ENCODE measurements around the gene TOR1A. TPM values are rescaled to one million over a fixed set of nuclear protein-coding genes. Genes with fewer than 3 reads are reported as not detected.
A peak's percentile ranks its signal among the peaks of the same experiment; 100 is the strongest.

TOR1A gene
- total RNA-seq, 5 donors from 2014 or later (not counting 1 experiment from before 2014, with no cell fraction given), result 16.6 to 39.3 (median 34.1) TPM

GRCh38 chr9:129781981-129782380 lies 42.0 kb downstream of the TOR1A start:
- no peaks in the 10 kb centered on the region for H3K9me3 ChIP-seq
- Mint-ChIP-seq H3K36me3 (no peaks in the 10 kb centered on the region), H3K4me3 (no peak overlapping the region), H3K9me3 (no peaks in the 10 kb centered on the region), H3K27me3 (peaks cover 3 to 15% of the 10 kb centered on the region in 2 donors), H3K27ac (no peak overlapping the region), H3K4me1 (peaks cover 8 to 10% (median 10%) of the 10 kb centered on the region in 3 donors)
- peaks cover 0 to 22% of the 10 kb centered on the region in 2 experiments for H3K27me3 ChIP-seq (replicated peaks in 1 of 2; ENCODE audit: control insufficient read depth in 2 of 2, extremely low read depth in 1 of 2, insufficient read depth in 2 of 2, low read length in 1 of 2)
- WGBS (ENCODE audit: insufficient coverage), result 60% methylated on average over 1 of the region's 5 CpGs
- H3K4me3 ChIP-seq (ENCODE audit: control insufficient read depth in 1 of 2, extremely low read depth in 1 of 2, low read length in 1 of 2), result no peak overlapping the region
- ChIA-PET CTCF (interaction anchor here (0.7 to 1.5 kb wide), 4 partner anchors 15 to 129 kb away, joined by 3 to 10 read pairs (median 6); no protein-coding TSS in a partner anchor), POLR2A (interaction anchor here (0.5 to 0.7 kb wide), 2 partner anchors 570 to 643 kb away, joined by 3 to 7 read pairs; no protein-coding TSS in a partner anchor)
- no peak for DNase-seq
- no peak for ATAC-seq (replicated peaks in 1 of 4)
- H3K4me1 ChIP-seq (ENCODE audit: control insufficient read depth in 1 of 2, extremely low read depth in 1 of 2, insufficient read depth in 2 of 2, low read length in 2 of 2), result peaks cover 0 to 12% of the 10 kb centered on the region in 2 experiments
- no peaks in the 10 kb centered on the region for H3K36me3 ChIP-seq (ENCODE audit: control insufficient read depth in 2 of 2, extremely low read depth in 1 of 2, insufficient read depth in 1 of 2, low read length in 1 of 2)
- no peak overlapping the region for H3K27ac ChIP-seq (ENCODE audit: low read length)

DNA sequence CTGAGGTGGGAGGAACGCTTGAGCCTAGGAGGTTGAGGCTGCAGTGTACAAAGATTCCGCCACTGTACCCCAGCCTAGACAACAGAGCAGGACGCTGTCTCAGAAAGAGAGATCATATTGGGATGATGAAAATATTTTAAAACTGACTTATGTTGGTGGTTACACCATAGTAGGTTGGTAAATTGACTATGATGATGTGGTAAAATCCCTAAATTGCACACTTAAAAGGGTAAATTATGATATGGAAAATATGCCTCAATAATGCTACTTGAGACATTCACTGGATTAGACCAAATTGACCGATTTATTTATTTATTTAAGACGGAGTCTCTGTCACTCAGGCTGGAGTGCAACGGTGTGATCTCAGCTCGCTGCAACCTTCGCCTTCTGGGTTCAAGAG lies 42.8 kb downstream of the TOR1A start:
- Mint-ChIP-seq H3K4me1 (peaks cover 10 to 12% (median 10%) of the 10 kb centered on the region in 3 donors), H3K27me3 (peaks cover 0 to 16% of the 10 kb centered on the region in 2 donors), H3K4me3 (no peak overlapping the region), H3K27ac (no peak overlapping the region), H3K36me3 (no peaks in the 10 kb centered on the region), H3K9me3 (no peaks in the 10 kb centered on the region)
- ChIA-PET POLR2A (interaction anchor here in 1 of 2 donors (0.5 kb wide), 1 partner anchor 642 kb away, joined by 3 read pairs; no protein-coding TSS in a partner anchor), CTCF (interaction anchor here (1.3 kb wide), 2 partner anchors 14 to 44 kb away, joined by 6 read pairs; no protein-coding TSS in a partner anchor)
- DNase-seq, result no peak
- no peak for ATAC-seq (replicated peaks in 1 of 4)
- Histone ChIP-seq H3K27me3 (replicated peaks in 1 of 2; ENCODE audit: control insufficient read depth in 2 of 2, extremely low read depth in 1 of 2, insufficient read depth in 2 of 2, low read length in 1 of 2) (peaks cover 0 to 25% of the 10 kb centered on the region in 2 experiments), H3K27ac (ENCODE audit: low read length) (no peak overlapping the region), H3K4me3 (ENCODE audit: control insufficient read depth in 1 of 2, extremely low read depth in 1 of 2, low read length in 1 of 2) (no peak overlapping the region), H3K36me3 (ENCODE audit: control insufficient read depth in 2 of 2, extremely low read depth in 1 of 2, insufficient read depth in 1 of 2, low read length in 1 of 2) (no peaks in the 10 kb centered on the region), H3K9me3 (no peaks in the 10 kb centered on the region), H3K4me1 (ENCODE audit: control insufficient read depth in 1 of 2, extremely low read depth in 1 of 2, insufficient read depth in 2 of 2, low read length in 2 of 2) (peaks cover 0 to 16% of the 10 kb centered on the region in 2 experiments)
- 78% methylated on average over 6 of the region's 8 CpGs for WGBS (ENCODE audit: insufficient coverage)

DNA sequence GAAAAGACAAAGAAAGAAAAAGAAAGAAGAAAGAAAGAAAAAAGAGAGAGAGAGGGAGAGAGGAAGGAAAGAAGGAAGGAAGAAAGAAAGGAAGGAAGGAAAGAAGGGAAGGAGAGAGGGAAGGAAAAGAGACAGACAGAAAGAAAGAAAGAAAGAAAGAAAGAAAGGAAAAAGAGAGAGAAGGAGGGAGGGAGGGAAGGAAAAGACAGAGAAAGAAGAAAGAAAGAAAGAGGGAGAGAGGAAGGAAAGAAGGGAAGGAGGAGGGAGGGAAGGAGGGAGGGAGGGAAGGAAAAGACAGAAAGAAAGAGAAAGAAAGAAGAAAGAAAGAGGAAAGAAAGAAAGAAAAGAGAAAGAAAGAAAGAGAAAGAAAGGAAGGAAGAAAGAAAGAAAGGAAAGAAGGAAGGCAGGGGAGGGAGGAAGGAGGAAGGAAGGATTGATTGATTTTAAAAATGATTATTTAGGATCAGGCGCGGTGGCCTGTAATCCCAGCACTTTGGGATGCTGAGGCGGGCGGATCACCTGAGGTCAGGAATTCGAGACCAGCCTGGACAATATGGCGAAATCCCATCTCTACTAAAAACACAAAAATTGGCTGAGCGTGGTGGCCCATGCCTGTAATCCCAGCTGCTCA lies 44.3 kb downstream of the TOR1A start:
- CTCF ChIA-PET, result no interaction called here
- H3K4me1 ChIP-seq (ENCODE audit: control insufficient read depth in 1 of 2, extremely low read depth in 1 of 2, insufficient read depth in 2 of 2, low read length in 2 of 2), result peaks cover 0 to 16% of the 10 kb centered on the region in 2 experiments
- no peak overlapping the region for H3K4me3 ChIP-seq (ENCODE audit: control insufficient read depth in 1 of 2, extremely low read depth in 1 of 2, low read length in 1 of 2)
- no peaks in the 10 kb centered on the region for H3K36me3 Mint-ChIP-seq
- no peak overlapping the region for H3K27ac ChIP-seq (ENCODE audit: low read length)
- ATAC-seq (replicated peaks in 1 of 4) (no peak), DNase-seq (no peak)
- no peak overlapping the region for H3K27ac Mint-ChIP-seq
- peaks cover 0 to 16% of the 10 kb centered on the region in 2 donors for H3K27me3 Mint-ChIP-seq
- H3K4me3 Mint-ChIP-seq, result no peak overlapping the region
- WGBS (ENCODE audit: insufficient coverage), result no CpG with 5 or more reads among the region's 7 CpGs
- H3K27me3 ChIP-seq (replicated peaks in 1 of 2; ENCODE audit: control insufficient read depth in 2 of 2, extremely low read depth in 1 of 2, insufficient read depth in 2 of 2, low read length in 1 of 2), result peaks cover 0 to 32% of the 10 kb centered on the region in 2 experiments
- no peaks in the 10 kb centered on the region for H3K9me3 ChIP-seq
- POLR2A ChIA-PET, result interaction anchor here in 1 of 2 donors (0.6 kb wide), 1 partner anchor 58 kb away, joined by 3 read pairs; no protein-coding TSS in a partner anchor
- H3K9me3 Mint-ChIP-seq, result no peaks in the 10 kb centered on the region
- peaks cover 10 to 12% (median 10%) of the 10 kb centered on the region in 3 donors for H3K4me1 Mint-ChIP-seq
- H3K36me3 ChIP-seq (ENCODE audit: control insufficient read depth in 2 of 2, extremely low read depth in 1 of 2, insufficient read depth in 1 of 2, low read length in 1 of 2), result no peaks in the 10 kb centered on the region

DNA sequence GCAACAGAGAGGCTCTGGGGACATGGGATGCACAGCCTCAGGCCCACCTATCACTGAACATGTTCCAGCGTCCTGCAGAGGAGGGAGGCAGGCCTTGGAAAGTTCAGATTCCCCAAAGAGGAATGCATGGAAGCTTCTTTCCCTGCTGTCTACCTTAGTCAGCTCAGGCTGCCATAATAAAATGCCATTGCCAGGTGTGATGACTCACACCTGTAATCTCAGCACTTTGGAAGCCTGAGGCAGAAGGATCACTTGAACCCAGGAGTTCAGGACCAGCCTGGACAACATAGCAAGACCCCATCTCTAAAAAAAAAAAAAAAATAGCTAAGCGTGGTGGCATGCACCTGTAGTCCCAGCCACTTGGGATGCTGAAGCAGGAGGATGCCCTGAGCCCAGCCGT lies 45.5 kb downstream of the TOR1A start:
- no peak overlapping the region for H3K4me3 Mint-ChIP-seq
- POLR2A ChIA-PET, result interaction anchor here in 1 of 2 donors (0.5 kb wide), 1 partner anchor 298 kb away, joined by 7 read pairs; no protein-coding TSS in a partner anchor
- CTCF ChIA-PET, result no interaction called here
- H3K4me1 ChIP-seq (ENCODE audit: control insufficient read depth in 1 of 2, extremely low read depth in 1 of 2, insufficient read depth in 2 of 2, low read length in 2 of 2), result peaks cover 0 to 13% of the 10 kb centered on the region in 2 experiments
- no peak overlapping the region for H3K4me3 ChIP-seq (ENCODE audit: control insufficient read depth in 1 of 2, extremely low read depth in 1 of 2, low read length in 1 of 2)
- H3K9me3 ChIP-seq, result no peaks in the 10 kb centered on the region
- no peak overlapping the region for H3K27ac Mint-ChIP-seq
- no peaks in the 10 kb centered on the region for H3K36me3 Mint-ChIP-seq
- 60% methylated on average over 1 of the region's 3 CpGs for WGBS (ENCODE audit: insufficient coverage)
- peaks cover 6 to 11% (median 10%) of the 10 kb centered on the region in 3 donors for H3K4me1 Mint-ChIP-seq
- H3K36me3 ChIP-seq (ENCODE audit: control insufficient read depth in 2 of 2, extremely low read depth in 1 of 2, insufficient read depth in 1 of 2, low read length in 1 of 2), result no peaks in the 10 kb centered on the region
- no peak for ATAC-seq (replicated peaks in 1 of 4)
- peaks cover 0 to 41% of the 10 kb centered on the region in 2 experiments for H3K27me3 ChIP-seq (replicated peaks in 1 of 2; ENCODE audit: control insufficient read depth in 2 of 2, extremely low read depth in 1 of 2, insufficient read depth in 2 of 2, low read length in 1 of 2)
- no peak overlapping the region for H3K27ac ChIP-seq (ENCODE audit: low read length)
- no peak for DNase-seq
- peaks cover 2 to 16% of the 10 kb centered on the region in 2 donors for H3K27me3 Mint-ChIP-seq
- H3K9me3 Mint-ChIP-seq, result no peaks in the 10 kb centered on the region

DNA sequence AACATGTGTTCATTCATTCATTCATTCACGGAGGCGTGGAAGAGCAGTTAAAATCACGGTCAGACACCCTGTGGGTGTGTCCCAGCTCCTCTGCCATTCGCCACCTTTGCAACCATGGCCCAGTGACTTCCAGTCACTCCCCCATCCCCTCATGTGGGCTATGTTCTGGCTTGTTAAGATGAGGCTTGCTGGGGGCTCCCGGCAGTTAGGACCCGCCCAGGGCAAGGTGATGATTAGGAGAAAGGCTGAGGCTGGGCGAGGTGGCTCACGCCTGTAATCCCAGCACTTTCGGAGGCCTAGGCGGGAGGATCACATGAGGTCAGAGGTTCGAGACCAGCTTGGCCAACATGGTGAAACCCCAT lies 46.2 kb downstream of the TOR1A start:
- Mint-ChIP-seq H3K4me3 (no peak overlapping the region), H3K9me3 (no peaks in the 10 kb centered on the region), H3K27me3 (peaks cover 2 to 16% of the 10 kb centered on the region in 2 donors), H3K4me1 (peaks cover 6 to 11% (median 10%) of the 10 kb centered on the region in 3 donors), H3K36me3 (no peaks in the 10 kb centered on the region), H3K27ac (no peak overlapping the region)
- Histone ChIP-seq H3K36me3 (ENCODE audit: control insufficient read depth in 2 of 2, extremely low read depth in 1 of 2, insufficient read depth in 1 of 2, low read length in 1 of 2) (no peaks in the 10 kb centered on the region), H3K4me3 (ENCODE audit: control insufficient read depth in 1 of 2, extremely low read depth in 1 of 2, low read length in 1 of 2) (no peak overlapping the region), H3K9me3 (no peaks in the 10 kb centered on the region), H3K27ac (ENCODE audit: low read length) (no peak overlapping the region), H3K4me1 (ENCODE audit: control insufficient read depth in 1 of 2, extremely low read depth in 1 of 2, insufficient read depth in 2 of 2, low read length in 2 of 2) (peaks cover 0 to 13% of the 10 kb centered on the region in 2 experiments), H3K27me3 (replicated peaks in 1 of 2; ENCODE audit: control insufficient read depth in 2 of 2, extremely low read depth in 1 of 2, insufficient read depth in 2 of 2, low read length in 1 of 2) (peaks cover 0 to 41% of the 10 kb centered on the region in 2 experiments)
- peak in 2 of 35 experiments; percentile 8 to 14 for DNase-seq
- peak in 2 of 4 experiments; percentile 22 to 38 for ATAC-seq (replicated peaks in 1 of 4)
- CTCF ChIA-PET, result interaction anchor here in 1 of 2 donors (0.7 kb wide), 1 partner anchor 136 kb away, joined by 3 read pairs; no protein-coding TSS in a partner anchor
- 72% methylated on average over 7 of the region's 11 CpGs for WGBS (ENCODE audit: insufficient coverage)
- POLR2A ChIA-PET, result no interaction called here

GRCh38 chr9:129776938-129777768 lies 46.8 kb downstream of the TOR1A start:
- Histone ChIP-seq H3K27me3 (replicated peaks in 1 of 2; ENCODE audit: control insufficient read depth in 2 of 2, extremely low read depth in 1 of 2, insufficient read depth in 2 of 2, low read length in 1 of 2) (peaks cover 0 to 41% of the 10 kb centered on the region in 2 experiments), H3K9me3 (no peaks in the 10 kb centered on the region), H3K4me3 (ENCODE audit: control insufficient read depth in 1 of 2, extremely low read depth in 1 of 2, low read length in 1 of 2) (no peak overlapping the region), H3K36me3 (ENCODE audit: control insufficient read depth in 2 of 2, extremely low read depth in 1 of 2, insufficient read depth in 1 of 2, low read length in 1 of 2) (no peaks in the 10 kb centered on the region), H3K27ac (ENCODE audit: low read length) (no peak overlapping the region), H3K4me1 (ENCODE audit: control insufficient read depth in 1 of 2, extremely low read depth in 1 of 2, insufficient read depth in 2 of 2, low read length in 2 of 2) (peaks cover 0 to 13% of the 10 kb centered on the region in 2 experiments)
- CTCF ChIA-PET, result interaction anchor here in 1 of 2 donors (0.7 kb wide), 1 partner anchor 136 kb away, joined by 3 read pairs; no protein-coding TSS in a partner anchor
- WGBS (ENCODE audit: insufficient coverage), result 19% methylated on average over 15 of the region's 16 CpGs
- DNase-seq (peak in 31 of 35 experiments; percentile 11 to 74 (median 35)), ATAC-seq (replicated peaks in 1 of 4) (peak; percentile 29 to 70 (median 43))
- H3K27me3 Mint-ChIP-seq, result peaks cover 2 to 16% of the 10 kb centered on the region in 2 donors
- H3K36me3 Mint-ChIP-seq, result no peaks in the 10 kb centered on the region
- H3K9me3 Mint-ChIP-seq, result no peaks in the 10 kb centered on the region
- H3K4me1 Mint-ChIP-seq, result peaks cover 6 to 11% (median 10%) of the 10 kb centered on the region in 3 donors
- peak overlapping the region in 1 of 2 donors; percentile 31 for H3K27ac Mint-ChIP-seq
- POLR2A ChIA-PET, result no interaction called here
- no peak overlapping the region for H3K4me3 Mint-ChIP-seq

Data from T-cell (primary cell).